HepG2 (cell line): Measurements from ENCODE around the gene NRK. TPM values are rescaled to one million over a fixed set of nuclear protein-coding genes. Genes with fewer than 3 reads are reported as not detected.

Experiments
- ATAC-seq: fragments of 200-7000 bp; cut with Tn5 transposase; 3 replicates; pipeline ENCODE4 v1.9.1; 2020; ENCODE audit warnings: mild to moderate bottlenecking, moderate library complexity
- BruUV-seq: library from RNA; stranded (reverse); fragments of 400-500 nt; replicated peaks from 2 replicates; lab custom pipeline; 2021; lab: Mats Ljungman, UMichigan
- CTCF ChIA-PET: fragments of 300-600 bp; formaldehyde crosslinking; extraction: SDS; loops from one replicate; lab custom pipeline; 2021; ENCODE audit warnings: low total read pairs, inconsistent platforms, low intra/inter-chr PET ratio; lab: Yijun Ruan, JAX
- POLR2A ChIA-PET: fragments of 350-600 bp; sonication (Branson Sonifier 250); formaldehyde crosslinking; loops from one replicate; lab custom pipeline; 2020; ENCODE audit warnings: antibody characterized with exemption, inconsistent platforms; lab: Yijun Ruan, JAX
- DNase-seq: peaks from one replicate; pipeline ENCODE4 v3.0.0-alpha.2; 2015; ENCODE audit warnings: low spot score
- FAIRE-seq: peaks from 3 replicates; lab custom pipeline; 2011; peaks lifted over from hg19 to GRCh38; lab: Jason Lieb, UNC
- H2AFZ ChIP-seq: one replicate; pipeline ENCODE4 v1.6.1; 2011; ENCODE audit warnings: low read length, inconsistent platforms
- H3K27ac ChIP-seq: fragments of 300-600 bp; 3 replicates; pipeline ENCODE4 v1.8.0; 2011; ENCODE audit warnings: mixed run types, mild to moderate bottlenecking, mixed read lengths, low read length, inconsistent platforms; ENCODE audit not compliant: insufficient read depth; ENCODE audit errors: extremely low read length
- H3K27me3 ChIP-seq, 2 experiments: fragments of 200-600 bp in 1 of 2; 2 replicates in 1 of 2; 3 replicates in 1 of 2; pipeline versions ENCODE4 v1.6.0 to v1.8.0; 2011; ENCODE audit warnings: low read length in 2 of 2, mild to moderate bottlenecking in 2 of 2, moderate library complexity in 2 of 2, inconsistent platforms in 1 of 2; ENCODE audit not compliant: insufficient read depth in 2 of 2, control insufficient read depth in 1 of 2
- H3K36me3 ChIP-seq, 2 experiments: fragments of 200-600 bp in 1 of 2; replicated peaks in 1 of 2; 2 replicates in 1 of 2; 3 replicates in 1 of 2; pipeline versions ENCODE4 v1.5.1 to v1.8.0; 2011; ENCODE audit warnings: low read length in 2 of 2, inconsistent platforms in 1 of 2; ENCODE audit not compliant: insufficient read depth in 2 of 2, control insufficient read depth in 1 of 2
- H3K4me1 ChIP-seq: 2 replicates; pipeline ENCODE4 v1.5.1; 2012; ENCODE audit warnings: low read length, inconsistent platforms; ENCODE audit not compliant: insufficient read depth
- H3K4me2 ChIP-seq: 2 replicates; pipeline ENCODE4 v1.6.0; 2011; ENCODE audit warnings: low read depth, low read length, inconsistent platforms
- H3K4me3 ChIP-seq, 3 experiments: fragments of 200-600 bp in 1 of 3; sonication (generic), shearing (Covaris generic) in 1 of 3; replicated peaks in 1 of 3; 2 replicates each; pipeline ENCODE4 v1.5.1; 2011 to 2016; ENCODE audit warnings: low read length in 3 of 3, inconsistent platforms in 2 of 3, low read depth in 2 of 3, mild to moderate bottlenecking in 2 of 3, control low read depth in 1 of 3, mixed read lengths in 1 of 3; ENCODE audit not compliant: insufficient read depth in 1 of 3
- H3K79me2 ChIP-seq: one replicate; pipeline ENCODE4 v1.6.1; 2011; ENCODE audit warnings: low read length, inconsistent platforms; ENCODE audit not compliant: insufficient read depth
- H3K9ac ChIP-seq: 2 replicates; pipeline ENCODE4 v1.6.0; 2011; ENCODE audit warnings: mild to moderate bottlenecking, low read depth, low read length, inconsistent platforms; ENCODE audit not compliant: insufficient read depth
- H3K9me3 ChIP-seq: 2 replicates; pipeline ENCODE4 v1.5.1; 2012; ENCODE audit warnings: mild to moderate bottlenecking, low read length
- H4K20me1 ChIP-seq: 2 replicates; pipeline ENCODE4 v1.6.0; 2011; ENCODE audit warnings: inconsistent platforms, mild to moderate bottlenecking, low read length, moderate library complexity; ENCODE audit not compliant: insufficient read depth
- AHR ChIP-seq: IDR thresholded peaks from 2 replicates; pipeline ENCODE4 v1.6.1; 2018; ENCODE audit warnings: missing genetic modification reagents, missing compliant biosample characterization
- CENPX ChIP-seq: sonication (generic); formaldehyde crosslinking; IDR thresholded peaks from 2 replicates; pipeline ENCODE4 v1.9.0; 2021; ENCODE audit warnings: mild to moderate bottlenecking, missing genetic modification reagents, moderate library complexity
- KLF12 ChIP-seq: sonication (generic); formaldehyde crosslinking; IDR thresholded peaks from 2 replicates; pipeline ENCODE4 v1.4.0; 2020; ENCODE audit warnings: missing genetic modification reagents, borderline replicate concordance
- YY1 ChIP-seq: IDR thresholded peaks from 2 replicates; pipeline ENCODE4 v1.6.1; 2011; ENCODE audit warnings: low read length, low read depth, moderate library complexity, mild to moderate bottlenecking; ENCODE audit not compliant: insufficient read depth, insufficient replicate concordance
- ZKSCAN1 ChIP-seq: fragments of 150-350 bp; IDR thresholded peaks from 2 replicates; pipeline ENCODE4 v1.6.1; 2014; ENCODE audit warnings: low read length
- WGBS: methylation state at CpG from one replicate; pipeline ENCODE4 v1.1.6; 2017; ENCODE audit warnings: low lambda C conversion rate; 5-methylcytosine and 5-hydroxymethylcytosine counted together
- in situ Hi-C: cut with HindIII; loops from 2 replicates; pipeline ENCODE4 v1.10.0; 2017; ENCODE audit warnings: low pct_unique_long_range_greater_than_20kb; ENCODE audit not compliant: extremely low pct_ligation_motif_present
- intact Hi-C: fragments of 100-400 bp; cut with micrococcal nuclease; formaldehyde crosslinking; loops from one replicate; pipeline ENCODE4 v1.10.0; 2022; ENCODE audit not compliant: unreplicated experiment
- polyA plus RNA-seq, 8 experiments: library from polyadenylated mRNA; depleted of rRNA in 3 of 8; stranded (reverse) in 7 of 8; unstranded in 1 of 8; fragments of >200 nt; fragmentation: Illumina TruSeq in 4 of 8; extraction: Trizol in 4 of 8; gene quantifications; 2 replicates each; pipeline versions ENCODE4 v1.2.1 to v1.2.3, GENCODE V29; 2011 to 2016; ENCODE audit warnings: low read depth in 4 of 8, missing spikeins in 1 of 8, mixed read lengths in 1 of 8; ENCODE audit not compliant: insufficient read depth in 1 of 8
- total RNA-seq, 5 experiments: library from RNA; depleted of rRNA; stranded (reverse); fragments of >200 nt; fragmentation: Illumina TruSeq; extraction: Trizol; gene quantifications; 2 replicates each; pipeline ENCODE4 v1.2.3, GENCODE V29; 2016; ENCODE audit warnings: low read depth in 1 of 5
- TF ChIP-seq, protein P1 (sequence below): sonication (generic); formaldehyde crosslinking; IDR thresholded peaks from 2 replicates; pipeline ENCODE4 v1.4.0; 2020; ENCODE audit warnings: missing genetic modification reagents
- TF ChIP-seq, protein P2 (sequence below), 2 experiments: fragments of 450-650 bp in 1 of 2; sonication (generic) in 1 of 2; formaldehyde crosslinking; IDR thresholded peaks; 2 replicates each; pipeline versions ENCODE4 v1.5.0 to v1.8.0; 2020 to 2022; ENCODE audit warnings: mild to moderate bottlenecking in 1 of 2, missing genetic modification reagents in 1 of 2

The NRK gene
- total and polyA plus RNA-seq, 2 of the 13 experiments (the other 11 are each of a cell fraction or from before 2014, with no cell fraction given), result not detected

DNA sequence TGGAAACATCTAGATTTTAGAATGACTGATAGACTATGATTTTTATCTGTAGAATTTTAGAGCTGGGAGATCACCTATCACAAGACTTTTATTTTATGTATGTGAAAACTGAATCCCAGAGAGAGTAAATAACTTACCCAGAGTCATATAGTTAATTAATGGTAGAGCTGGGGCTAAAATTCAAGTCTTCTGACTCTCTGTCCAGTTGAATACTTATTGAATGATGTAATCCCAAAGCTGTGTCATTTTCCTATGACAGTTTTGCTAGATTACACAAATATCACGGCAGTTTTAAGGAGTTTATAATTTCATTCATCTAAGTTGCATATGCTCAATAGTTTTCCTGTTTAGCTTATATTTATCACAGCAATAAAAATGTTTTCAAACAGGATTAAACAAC lies 6.7 kb downstream of the NRK start (continued):
- TF ChIP-seq YY1, result no peak
- TF ChIP-seq, protein P1, sequence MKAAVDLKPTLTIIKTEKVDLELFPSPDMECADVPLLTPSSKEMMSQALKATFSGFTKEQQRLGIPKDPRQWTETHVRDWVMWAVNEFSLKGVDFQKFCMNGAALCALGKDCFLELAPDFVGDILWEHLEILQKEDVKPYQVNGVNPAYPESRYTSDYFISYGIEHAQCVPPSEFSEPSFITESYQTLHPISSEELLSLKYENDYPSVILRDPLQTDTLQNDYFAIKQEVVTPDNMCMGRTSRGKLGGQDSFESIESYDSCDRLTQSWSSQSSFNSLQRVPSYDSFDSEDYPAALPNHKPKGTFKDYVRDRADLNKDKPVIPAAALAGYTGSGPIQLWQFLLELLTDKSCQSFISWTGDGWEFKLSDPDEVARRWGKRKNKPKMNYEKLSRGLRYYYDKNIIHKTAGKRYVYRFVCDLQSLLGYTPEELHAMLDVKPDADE, result no peak
- TF ChIP-seq, protein P2, sequence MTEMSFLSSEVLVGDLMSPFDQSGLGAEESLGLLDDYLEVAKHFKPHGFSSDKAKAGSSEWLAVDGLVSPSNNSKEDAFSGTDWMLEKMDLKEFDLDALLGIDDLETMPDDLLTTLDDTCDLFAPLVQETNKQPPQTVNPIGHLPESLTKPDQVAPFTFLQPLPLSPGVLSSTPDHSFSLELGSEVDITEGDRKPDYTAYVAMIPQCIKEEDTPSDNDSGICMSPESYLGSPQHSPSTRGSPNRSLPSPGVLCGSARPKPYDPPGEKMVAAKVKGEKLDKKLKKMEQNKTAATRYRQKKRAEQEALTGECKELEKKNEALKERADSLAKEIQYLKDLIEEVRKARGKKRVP (CRISPR knock-in tag; IDR thresholded peaks at IDR 0.05), result no peak

DNA sequence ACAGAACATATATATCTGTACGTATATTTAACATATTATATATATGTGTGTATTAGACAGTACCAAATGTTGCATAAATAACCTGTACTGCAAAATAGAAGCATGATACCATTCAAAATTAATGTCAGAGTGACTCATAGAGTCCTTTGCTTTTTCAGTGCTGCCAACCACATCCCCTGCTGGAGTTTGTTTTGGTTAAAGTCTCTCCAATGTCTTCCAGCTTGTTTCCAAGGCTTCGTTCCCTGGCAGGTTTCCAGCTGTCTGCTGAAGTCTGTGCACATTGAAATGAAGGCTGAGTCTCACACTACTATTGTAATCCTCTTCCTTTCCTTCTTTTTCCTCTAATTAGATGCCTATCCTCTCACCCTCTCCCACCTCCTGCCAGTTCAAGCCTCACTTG lies 14.9 kb downstream of the NRK start:
- Histone ChIP-seq H4K20me1 (no peaks in the 10 kb centered on the region), H3K4me1 (no peaks in the 10 kb centered on the region), H3K4me2 (no peak overlapping the region), H2AFZ (no peak overlapping the region), H3K9me3 (no peaks in the 10 kb centered on the region), H3K27me3 (no peaks in the 10 kb centered on the region), H3K79me2 (no peaks in the 10 kb centered on the region), H3K4me3 (no peak overlapping the region), H3K27ac (no peak overlapping the region), H3K36me3 (no peaks in the 10 kb centered on the region), H3K9ac (no peak overlapping the region)
- no peak for TF ChIP-seq AHR (CRISPR knock-in tag)
- TF ChIP-seq ZKSCAN1, result no peak
- TF ChIP-seq KLF12, result no peak
- TF ChIP-seq CENPX (CRISPR knock-in tag), result no peak
- BruUV-seq, result no TSS peak
- in situ Hi-C loops, result no loop called here
- intact Hi-C loops, result no loop called here
- ATAC-seq (no peak), DNase-seq (no peak), FAIRE-seq (no peak)
- POLR2A ChIA-PET, result no interaction called here
- CTCF ChIA-PET, result no interaction called here
- 0% methylated on average over 2 of the region's 2 CpGs for WGBS
